ENCODE data around the gene EXOC3L4. TPM values are rescaled to one million over a fixed set of nuclear protein-coding genes. Genes with fewer than 3 reads are reported as not detected.

Gene EXOC3L4
- total RNA-seq, 1 experiment from 2014 or later, result not detected

- Histone ChIP-seq H2AFZ (ENCODE audit: low read depth, low read length, poor library complexity, severe bottlenecking) (no peak overlapping the region), H3K9ac (ENCODE audit: low read length) (no peak overlapping the region), H3K79me2 (ENCODE audit: insufficient read depth, low read length) (no peaks in the 10 kb centered on the region), H3K36me3 (ENCODE audit: control insufficient read depth in 1 of 2, insufficient read depth in 2 of 2, low read length in 2 of 2) (no peaks in the 10 kb centered on the region), H3K9me2 (ENCODE audit: insufficient read depth) (no peaks in the 10 kb centered on the region), H3K27me3 (ENCODE audit: insufficient read depth, low read length) (no peaks in the 10 kb centered on the region), H3K9me3 (ENCODE audit: control insufficient read depth in 1 of 2, insufficient read depth in 1 of 2, low read depth in 1 of 2, low read length in 2 of 2) (no peaks in the 10 kb centered on the region), H3K4me3 (replicated peaks in 1 of 2; ENCODE audit: low read depth in 1 of 2, low read length in 2 of 2) (no peak overlapping the region), H3K4me1 (ENCODE audit: control insufficient read depth in 1 of 2, insufficient read depth in 2 of 2, low read length in 2 of 2) (peaks cover 10 to 21% of the 10 kb centered on the region in 2 experiments; a peak in 3 of 4 replicates), H3K4me2 (ENCODE audit: low read length) (no peak overlapping the region), H3K27ac (ENCODE audit: low read depth, low read length) (no peak overlapping the region), H4K20me1 (ENCODE audit: insufficient read depth) (no peaks in the 10 kb centered on the region)
- RAD21 ChIA-PET (ENCODE audit: low non-redundant PET in 1 of 2, low total read pairs in 2 of 2, uncharacterized antibody in 2 of 2, unreplicated experiment in 2 of 2), result no interaction called here
- BruUV-seq (replicated peaks), result no TSS peak
- ATAC-seq (no peak), DNase-seq (ENCODE audit: low read depth, low spot score) (no peak)
- POLR2A ChIA-PET, result no interaction called here
- CTCF ChIA-PET, result no interaction called here
- intact Hi-C loops (cut with micrococcal nuclease), result no loop called here
- no peak for TF ChIP-seq SIN3A (IDR thresholded peaks at IDR 0.05; ENCODE audit: low read depth)
Observed at GRCh38 chr14:103100281-103101121, 6.0 kb downstream of the EXOC3L4 start.

GRCh38 chr14:103101257-103101962, 6.9 kb downstream of the EXOC3L4 start:
- Histone ChIP-seq H3K79me2 (ENCODE audit: insufficient read depth, low read length) (no peaks in the 10 kb centered on the region), H3K4me2 (ENCODE audit: low read length) (no peak overlapping the region), H3K27ac (ENCODE audit: low read depth, low read length) (no peak overlapping the region), H3K9me2 (ENCODE audit: insufficient read depth) (no peaks in the 10 kb centered on the region), H3K9me3 (ENCODE audit: control insufficient read depth in 1 of 2, insufficient read depth in 1 of 2, low read depth in 1 of 2, low read length in 2 of 2) (no peaks in the 10 kb centered on the region), H3K4me3 (replicated peaks in 1 of 2; ENCODE audit: low read depth in 1 of 2, low read length in 2 of 2) (no peak overlapping the region), H3K36me3 (ENCODE audit: control insufficient read depth in 1 of 2, insufficient read depth in 2 of 2, low read length in 2 of 2) (no peaks in the 10 kb centered on the region), H2AFZ (ENCODE audit: low read depth, low read length, poor library complexity, severe bottlenecking) (no peak overlapping the region), H4K20me1 (ENCODE audit: insufficient read depth) (no peaks in the 10 kb centered on the region), H3K27me3 (ENCODE audit: insufficient read depth, low read length) (no peaks in the 10 kb centered on the region), H3K4me1 (ENCODE audit: control insufficient read depth in 1 of 2, insufficient read depth in 2 of 2, low read length in 2 of 2) (peaks cover 14 to 27% of the 10 kb centered on the region in 2 experiments; a peak in 3 of 4 replicates), H3K9ac (ENCODE audit: low read length) (no peak overlapping the region)
- intact Hi-C loops (cut with micrococcal nuclease), result no loop called here
- ChIA-PET RAD21 (ENCODE audit: low non-redundant PET in 1 of 2, low total read pairs in 2 of 2, uncharacterized antibody in 2 of 2, unreplicated experiment in 2 of 2) (no interaction called here), CTCF (no interaction called here), POLR2A (no interaction called here)
- DNase-seq (ENCODE audit: low read depth, low spot score) (no peak), ATAC-seq (no peak)
- no TSS peak for BruUV-seq (replicated peaks)
- TF ChIP-seq CEBPB (IDR thresholded peaks at IDR 0.05; ENCODE audit: low read depth) (no peak), RAD21 (IDR thresholded peaks at IDR 0.05; ENCODE audit: low read depth) (no peak)

Measured in HCT116 (cell line).